Fibroblast of peridontal ligament (primary cell): ENCODE measurements around the gene PLA2G4A.
A peak's percentile ranks its signal among the peaks of the same experiment; 100 is the strongest.

ENCODE experiments used
- DNase-seq: peaks from one replicate; pipeline ENCODE4 v3.0.0-alpha.2; 2010; ENCODE audit errors: extremely low read depth

PLA2G4A gene

GRCh38 chr1:187013582-187014200 is 184.9 kb downstream of the PLA2G4A start:
- peak; percentile 46 for DNase-seq

GRCh38 chr1:187018291-187018690 is 189.5 kb downstream of the PLA2G4A start:
- DNase-seq, result no peak

- DNase-seq, result no peak
These were observed 198.5 kb downstream of the PLA2G4A start for GRCh38 chr1:187027253-187027652.

- DNase-seq, result no peak
These were observed 203.7 kb downstream of the PLA2G4A start for GRCh38 chr1:187032316-187032981.

- no peak for DNase-seq
These were observed 204.4 kb downstream of the PLA2G4A start for GRCh38 chr1:187032982-187033692.

GRCh38 chr1:187033693-187034390 is 205.1 kb downstream of the PLA2G4A start:
- DNase-seq, result no peak

- no peak for DNase-seq
These were observed 205.8 kb downstream of the PLA2G4A start for GRCh38 chr1:187034501-187034900.

- DNase-seq, result no peak
These were observed 209.3 kb downstream of the PLA2G4A start for GRCh38 chr1:187037973-187038553.
